Thyroid gland (tissue), 4 donors: Measurements from ENCODE around the gene GAS6.

Experiments
- POLR2A ChIP-seq, 2 donors: fragments of 450-650 bp; IDR thresholded peaks; one replicate each; pipeline ENCODE4 v1.6.1; 2017; ENCODE audit warnings: antibody characterized with exemption in 2 of 2, mild to moderate bottlenecking in 2 of 2, moderate library complexity in 1 of 2
- TF ChIP-seq, protein P1 (sequence below), 6 experiments: fragments of 200-600 bp in 3 of 6; fragments of 450-650 bp in 3 of 6; sonication (generic) in 3 of 6; IDR thresholded peaks; one replicate each; pipeline ENCODE4 v1.5.1; 2016 to 2019; ENCODE audit warnings: antibody characterized with exemption in 6 of 6, mild to moderate bottlenecking in 2 of 6, inconsistent platforms in 1 of 6, moderate library complexity in 1 of 6

DNA sequence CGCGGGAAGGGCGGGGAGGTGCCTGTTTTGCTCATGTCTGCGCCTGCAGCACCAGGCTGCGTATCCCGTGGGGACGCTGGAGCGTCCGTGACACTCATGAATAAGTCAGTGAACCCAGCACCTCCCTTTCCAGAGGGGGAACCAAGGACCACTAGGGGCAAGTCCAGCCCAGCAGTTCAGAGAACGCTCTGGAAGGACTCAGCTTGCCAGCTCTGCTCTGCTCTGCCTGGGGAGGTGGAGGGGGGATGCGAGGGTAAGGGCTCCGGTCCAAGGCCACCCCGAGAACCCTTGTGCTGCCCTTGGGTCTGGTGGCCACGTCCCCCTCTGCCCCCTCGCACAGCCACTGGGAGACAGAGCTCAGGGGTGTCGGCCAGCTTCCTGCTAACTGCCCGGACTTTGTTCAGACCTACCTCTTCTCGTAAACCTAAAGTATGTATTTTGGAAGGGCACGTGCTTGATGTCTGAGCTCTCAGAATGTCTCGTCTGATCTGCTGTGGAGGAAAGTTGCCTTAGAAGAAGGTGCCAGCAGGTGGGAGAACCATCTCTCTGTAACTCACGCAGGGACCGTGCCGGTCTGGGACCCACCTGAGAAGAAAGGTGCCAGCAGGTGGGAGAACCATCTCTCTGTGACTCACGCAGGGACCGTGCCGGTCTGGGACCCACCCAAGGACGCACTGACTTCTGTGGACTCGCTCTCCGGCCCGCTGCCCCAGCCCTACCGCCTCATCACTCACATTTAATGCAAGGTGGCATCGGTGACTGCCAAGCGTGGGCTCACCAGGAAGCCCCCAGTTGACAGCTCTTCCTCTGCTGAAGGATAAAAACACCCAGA is 70.8 kb downstream of the GAS6 start:
- TF ChIP-seq, protein P1, sequence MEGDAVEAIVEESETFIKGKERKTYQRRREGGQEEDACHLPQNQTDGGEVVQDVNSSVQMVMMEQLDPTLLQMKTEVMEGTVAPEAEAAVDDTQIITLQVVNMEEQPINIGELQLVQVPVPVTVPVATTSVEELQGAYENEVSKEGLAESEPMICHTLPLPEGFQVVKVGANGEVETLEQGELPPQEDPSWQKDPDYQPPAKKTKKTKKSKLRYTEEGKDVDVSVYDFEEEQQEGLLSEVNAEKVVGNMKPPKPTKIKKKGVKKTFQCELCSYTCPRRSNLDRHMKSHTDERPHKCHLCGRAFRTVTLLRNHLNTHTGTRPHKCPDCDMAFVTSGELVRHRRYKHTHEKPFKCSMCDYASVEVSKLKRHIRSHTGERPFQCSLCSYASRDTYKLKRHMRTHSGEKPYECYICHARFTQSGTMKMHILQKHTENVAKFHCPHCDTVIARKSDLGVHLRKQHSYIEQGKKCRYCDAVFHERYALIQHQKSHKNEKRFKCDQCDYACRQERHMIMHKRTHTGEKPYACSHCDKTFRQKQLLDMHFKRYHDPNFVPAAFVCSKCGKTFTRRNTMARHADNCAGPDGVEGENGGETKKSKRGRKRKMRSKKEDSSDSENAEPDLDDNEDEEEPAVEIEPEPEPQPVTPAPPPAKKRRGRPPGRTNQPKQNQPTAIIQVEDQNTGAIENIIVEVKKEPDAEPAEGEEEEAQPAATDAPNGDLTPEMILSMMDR (IDR thresholded peaks at IDR 0.05): no peak
- no peak for TF ChIP-seq POLR2A (IDR thresholded peaks at IDR 0.05)
